Esophagus squamous epithelium (tissue), 5 donors: ENCODE results near the gene NCF2. TPM values are rescaled to one million over a fixed set of nuclear protein-coding genes. Genes with fewer than 3 reads are reported as not detected.

ENCODE experiments used
- DNase-seq: peaks from one replicate; lab custom pipeline; 2025; lab: John Stamatoyannopoulos, UW
- H3K27ac ChIP-seq, 4 donors: fragments of 200-600 bp; sonication (generic); one replicate each; pipeline ENCODE4 v1.5.1; 2016 to 2019; ENCODE audit warnings: mild to moderate bottlenecking in 1 of 4
- H3K27me3 ChIP-seq, 4 donors: fragments of 200-600 bp; sonication (generic); 1 replicate in 3 of 4; 2 replicates in 1 of 4; pipeline versions ENCODE4 v1.5.1 to v1.6.0; 2017 to 2021; ENCODE audit warnings: antibody characterized with exemption in 1 of 4
- H3K36me3 ChIP-seq, 3 donors: fragments of 200-600 bp; sonication (generic); one replicate each; pipeline ENCODE4 v1.5.1; 2016 to 2019
- H3K4me1 ChIP-seq, 3 donors: fragments of 200-600 bp; sonication (generic); one replicate each; pipeline ENCODE4 v1.5.1; 2017 to 2019
- H3K4me3 ChIP-seq, 4 donors: fragments of 200-600 bp; sonication (generic); 1 replicate in 3 of 4; 2 replicates in 1 of 4; pipeline ENCODE4 v1.5.1; 2016 to 2019; ENCODE audit warnings: mild to moderate bottlenecking in 2 of 4, moderate library complexity in 1 of 4
- H3K9me3 ChIP-seq, 3 donors: fragments of 200-600 bp; sonication (generic); one replicate each; pipeline ENCODE4 v1.5.1; 2016 to 2019
- POLR2A ChIP-seq, 4 donors: fragments of 450-650 bp; IDR thresholded peaks; one replicate each; pipeline ENCODE4 v1.6.1; 2017; ENCODE audit warnings: antibody characterized with exemption in 4 of 4, mild to moderate bottlenecking in 4 of 4, moderate library complexity in 3 of 4
- WGBS, 2 donors: methylation state at CpG; one replicate each; pipeline ENCODE4 v1.1.5; 2018; 5-methylcytosine and 5-hydroxymethylcytosine counted together
- intact Hi-C: fragments of 100-400 bp; cut with DNase I; formaldehyde crosslinking; loops from one replicate; pipeline ENCODE4 v1.15.0; 2022
- total RNA-seq, 4 donors: library from RNA; depleted of rRNA; stranded (reverse); fragments of >200 nt; gene quantifications; one replicate each; pipeline ENCODE4 v1.1.0, GENCODE V29; 2016
- TF ChIP-seq, protein P1 (sequence below), 6 experiments: fragments of 450-650 bp in 4 of 6; fragments of 200-600 bp in 2 of 6; sonication (generic) in 2 of 6; IDR thresholded peaks; one replicate each; pipeline ENCODE4 v1.5.1; 2016 to 2019; ENCODE audit warnings: antibody characterized with exemption in 6 of 6, mild to moderate bottlenecking in 4 of 6, moderate library complexity in 4 of 6
- donor health status: DM: yes; HTN: yes; CAD: no.

The NCF2 gene
- total RNA-seq, 4 donors from 2014 or later = 8.1 to 23.1 (median 14.3) TPM

DNA sequence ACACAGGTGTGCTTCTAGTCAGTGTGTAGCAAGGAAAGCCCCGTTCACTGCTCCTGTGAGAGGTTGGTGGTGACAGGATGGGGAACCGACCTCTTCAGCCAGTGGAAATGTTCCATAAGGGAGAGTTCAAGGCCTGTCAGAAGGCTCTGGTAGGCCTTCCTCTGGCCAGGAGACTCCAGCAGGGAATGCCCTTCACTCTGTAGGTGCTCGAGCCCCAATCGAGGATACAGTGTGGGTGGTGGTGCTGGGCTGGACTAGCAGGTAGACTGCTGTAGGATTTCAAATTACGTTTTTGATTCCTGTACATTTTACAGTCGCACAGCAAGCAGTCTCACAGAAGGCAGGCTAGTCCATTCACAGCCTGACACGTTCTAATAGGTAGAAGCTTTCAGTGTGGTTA, 37.8 kb downstream of the NCF2 start:
- intact Hi-C loops = no loop called here
- no peaks in the 10 kb centered on the region for H3K27me3 ChIP-seq
- no peaks in the 10 kb centered on the region for H3K4me1 ChIP-seq
- H3K36me3 ChIP-seq = peaks cover 4 to 88% (median 14%) of the 10 kb centered on the region in 3 donors
- no peak for DNase-seq
- H3K9me3 ChIP-seq = no peaks in the 10 kb centered on the region
- 88 to 95% methylated on average over 5 to 6 of the region's 7 CpGs for WGBS, 2 donors
- H3K27ac ChIP-seq = no peak overlapping the region
- TF ChIP-seq, protein P1, sequence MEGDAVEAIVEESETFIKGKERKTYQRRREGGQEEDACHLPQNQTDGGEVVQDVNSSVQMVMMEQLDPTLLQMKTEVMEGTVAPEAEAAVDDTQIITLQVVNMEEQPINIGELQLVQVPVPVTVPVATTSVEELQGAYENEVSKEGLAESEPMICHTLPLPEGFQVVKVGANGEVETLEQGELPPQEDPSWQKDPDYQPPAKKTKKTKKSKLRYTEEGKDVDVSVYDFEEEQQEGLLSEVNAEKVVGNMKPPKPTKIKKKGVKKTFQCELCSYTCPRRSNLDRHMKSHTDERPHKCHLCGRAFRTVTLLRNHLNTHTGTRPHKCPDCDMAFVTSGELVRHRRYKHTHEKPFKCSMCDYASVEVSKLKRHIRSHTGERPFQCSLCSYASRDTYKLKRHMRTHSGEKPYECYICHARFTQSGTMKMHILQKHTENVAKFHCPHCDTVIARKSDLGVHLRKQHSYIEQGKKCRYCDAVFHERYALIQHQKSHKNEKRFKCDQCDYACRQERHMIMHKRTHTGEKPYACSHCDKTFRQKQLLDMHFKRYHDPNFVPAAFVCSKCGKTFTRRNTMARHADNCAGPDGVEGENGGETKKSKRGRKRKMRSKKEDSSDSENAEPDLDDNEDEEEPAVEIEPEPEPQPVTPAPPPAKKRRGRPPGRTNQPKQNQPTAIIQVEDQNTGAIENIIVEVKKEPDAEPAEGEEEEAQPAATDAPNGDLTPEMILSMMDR (IDR thresholded peaks at IDR 0.05) = no peak
- no peak for TF ChIP-seq POLR2A (IDR thresholded peaks at IDR 0.05)
- no peak overlapping the region for H3K4me3 ChIP-seq

DNA sequence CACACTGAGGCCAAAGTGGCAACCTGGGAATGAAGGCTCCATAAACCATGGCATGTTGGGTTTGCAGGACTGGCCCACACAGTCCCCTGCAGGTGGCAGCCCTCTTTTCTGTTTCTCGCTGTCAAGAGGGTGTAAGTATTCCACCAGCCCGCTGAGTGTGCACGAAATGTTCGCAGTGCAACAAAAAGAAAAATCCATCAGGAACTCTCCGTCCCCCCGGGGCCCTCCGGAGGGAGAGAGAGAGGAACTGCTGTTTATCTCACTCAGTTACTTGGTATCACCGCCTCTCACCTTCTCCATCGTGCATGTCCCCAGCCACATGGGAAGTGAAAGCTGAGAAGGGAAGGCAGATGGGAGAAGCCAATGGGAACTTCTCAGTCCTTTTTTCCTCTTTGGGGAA, 38.3 kb downstream of the NCF2 start:
- no peak overlapping the region for H3K4me3 ChIP-seq
- WGBS, 2 donors = 84 to 93% methylated on average over 8 to 9 of the region's 9 CpGs
- intact Hi-C loops = no loop called here
- no peaks in the 10 kb centered on the region for H3K9me3 ChIP-seq
- H3K4me1 ChIP-seq = no peaks in the 10 kb centered on the region
- no peak overlapping the region for H3K27ac ChIP-seq
- DNase-seq = no peak
- no peak for TF ChIP-seq POLR2A (IDR thresholded peaks at IDR 0.05)
- TF ChIP-seq, protein P1 (IDR thresholded peaks at IDR 0.05) = no peak
- no peaks in the 10 kb centered on the region for H3K27me3 ChIP-seq
- H3K36me3 ChIP-seq = peaks cover 9 to 88% (median 14%) of the 10 kb centered on the region in 3 donors

DNA sequence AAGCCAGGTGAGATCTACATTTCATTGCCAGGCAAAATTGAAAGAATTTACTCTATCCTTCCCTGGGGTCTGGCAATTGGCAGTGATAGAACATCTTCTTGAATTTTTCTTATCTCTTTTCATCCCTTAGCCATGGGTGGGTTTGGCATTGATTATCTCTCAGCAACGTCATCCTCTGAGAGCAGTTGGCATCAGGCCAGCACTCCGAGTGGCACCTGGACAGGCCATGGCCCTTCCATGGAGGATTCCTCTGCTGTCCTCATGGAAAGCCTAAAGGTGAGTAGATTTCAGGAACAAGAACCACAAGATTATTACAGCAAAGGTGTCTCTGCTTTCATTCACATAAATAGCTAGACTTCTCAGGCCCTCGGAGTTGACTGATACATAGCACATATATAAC, 39.3 kb downstream of the NCF2 start:
- Histone ChIP-seq H3K27ac (no peak overlapping the region), H3K27me3 (no peaks in the 10 kb centered on the region), H3K9me3 (no peaks in the 10 kb centered on the region), H3K4me3 (no peak overlapping the region), H3K4me1 (no peaks in the 10 kb centered on the region), H3K36me3 (peaks cover 13 to 98% (median 21%) of the 10 kb centered on the region in 3 donors)
- no peak for DNase-seq
- no peak for TF ChIP-seq POLR2A (IDR thresholded peaks at IDR 0.05)
- TF ChIP-seq, protein P1 (IDR thresholded peaks at IDR 0.05) = no peak
- 44 to 60% methylated on average over 3 of the region's 3 CpGs for WGBS, 2 donors
- intact Hi-C loops = no loop called here

DNA sequence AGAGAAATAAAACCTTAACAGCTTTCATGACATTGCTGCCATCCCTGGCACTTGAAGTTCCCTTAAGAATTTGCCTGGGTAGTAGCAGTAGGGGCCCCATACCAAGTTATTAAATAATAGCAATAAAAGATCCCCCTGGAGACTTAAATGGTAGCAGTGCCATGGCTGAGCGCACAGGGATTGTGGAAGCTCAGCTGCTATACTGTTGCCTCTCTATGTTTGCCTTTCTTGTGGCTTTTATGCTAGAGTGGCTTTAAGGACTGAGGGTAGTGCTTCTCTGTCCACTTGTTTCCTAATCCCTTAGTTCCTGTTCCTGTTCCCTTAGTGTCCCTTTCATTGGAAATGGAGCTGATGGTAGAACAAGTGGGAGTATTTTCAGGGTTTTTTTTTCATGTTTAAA, 42.1 kb downstream of the NCF2 start:
- 77 to 82% methylated on average over 1 of the region's 1 CpG for WGBS, 2 donors
- no peaks in the 10 kb centered on the region for H3K9me3 ChIP-seq
- peaks cover 16 to 94% (median 33%) of the 10 kb centered on the region in 3 donors for H3K36me3 ChIP-seq
- no peaks in the 10 kb centered on the region for H3K4me1 ChIP-seq
- intact Hi-C loops = loop anchor here (10.0 kb wide), 1 partner anchor 263 kb away; no protein-coding TSS in a partner anchor
- H3K27ac ChIP-seq = no peak overlapping the region
- H3K27me3 ChIP-seq = no peaks in the 10 kb centered on the region
- no peak for DNase-seq
- TF ChIP-seq, protein P1 (IDR thresholded peaks at IDR 0.05) = no peak
- no peak for TF ChIP-seq POLR2A (IDR thresholded peaks at IDR 0.05)
- H3K4me3 ChIP-seq = no peak overlapping the region

DNA sequence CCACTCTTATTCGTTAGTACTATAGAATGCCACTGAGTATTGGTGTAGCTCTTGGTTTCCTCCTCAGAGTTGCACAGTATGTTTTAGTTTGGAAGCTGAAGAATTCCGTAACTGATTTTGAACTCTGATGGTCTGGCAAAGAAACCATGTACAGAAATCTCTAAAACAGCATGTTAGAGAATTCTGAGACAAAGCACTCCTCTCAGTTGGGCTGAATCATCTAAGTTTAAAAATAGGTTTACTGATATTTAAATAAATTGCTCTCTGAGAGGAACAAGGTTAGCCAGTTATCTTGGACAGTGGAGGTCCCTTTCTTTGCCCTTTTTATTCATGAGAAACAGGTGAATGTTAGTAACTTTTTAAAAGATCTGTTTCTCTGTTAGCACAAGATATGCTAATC, 43.8 kb downstream of the NCF2 start:
- intact Hi-C loops = loop anchor here (10.0 kb wide), 1 partner anchor 262 kb away; no protein-coding TSS in a partner anchor

More for the DNA sequence above, 43.8 kb downstream of the NCF2 start:
- DNase-seq = no peak
- H3K4me1 ChIP-seq = no peaks in the 10 kb centered on the region
- WGBS, 2 donors = 86 to 92% methylated on average over 2 of the region's 2 CpGs
- H3K9me3 ChIP-seq = no peaks in the 10 kb centered on the region
- peaks cover 13 to 91% (median 42%) of the 10 kb centered on the region in 3 donors for H3K36me3 ChIP-seq
- TF ChIP-seq, protein P1 (IDR thresholded peaks at IDR 0.05) = no peak
- TF ChIP-seq POLR2A (IDR thresholded peaks at IDR 0.05) = no peak
- no peaks in the 10 kb centered on the region for H3K27me3 ChIP-seq
- no peak overlapping the region for H3K27ac ChIP-seq
- H3K4me3 ChIP-seq = no peak overlapping the region
